Measurements from ENCODE around the gene TPRA1. TPM values are rescaled to one million over a fixed set of nuclear protein-coding genes. Genes with fewer than 3 reads are reported as not detected.

TPRA1 gene
- total and polyA plus RNA-seq, 2 experiments from 2014 or later = 16.7 to 30.4 TPM

- peaks cover 5% of the 10 kb centered on the region; the same call in 1 of the 2 replicates for H3K27me3 ChIP-seq (ENCODE audit: insufficient read depth)
- no peak overlapping the region for H3K27ac ChIP-seq (ENCODE audit: low read depth)
- Mint-ChIP-seq H3K27me3 (ENCODE audit: insufficient read depth, low read depth, poor library complexity) (peaks cover 21% of the 10 kb centered on the region), H3K27ac (no peak overlapping the region), H3K9me3 (no peaks in the 10 kb centered on the region), H3K36me3 (ENCODE audit: low read depth) (peaks cover 2% of the 10 kb centered on the region; the same call in 1 of the 3 replicates), H3K4me3 (peak overlapping the region; percentile 84; the same call in 2 of the 3 replicates), H3K4me1 (peaks cover 23% of the 10 kb centered on the region)
- H3K36me3 ChIP-seq (ENCODE audit: insufficient read depth) = no peaks in the 10 kb centered on the region
- peaks cover 4% of the 10 kb centered on the region; the same call in 1 of the 2 replicates for H4K20me1 ChIP-seq (replicated peaks; ENCODE audit: insufficient read depth)
- peaks cover 13% of the 10 kb centered on the region for H3K4me1 ChIP-seq (ENCODE audit: insufficient read depth)
- peak; percentile 53 for ATAC-seq
- TF ChIP-seq EZH2 (IDR thresholded peaks at IDR 0.05; ENCODE audit: low read depth, unreplicated experiment) (no peak), POLR2AphosphoS5 (IDR thresholded peaks at IDR 0.05; ENCODE audit: low read depth) (no peak; the same call in 1 of the 2 replicates), ZNF114 (CRISPR knock-in tag; IDR thresholded peaks at IDR 0.05) (no peak), STAT1 (IDR thresholded peaks at IDR 0.05; ENCODE audit: unreplicated experiment) (no peak), ZNF462 (CRISPR knock-in tag; IDR thresholded peaks at IDR 0.05) (no peak), CTCF (conservative IDR thresholded peaks at IDR 0.05; ENCODE audit: low read depth in 2 of 2) (no peak), ETS1 (IDR thresholded peaks at IDR 0.05) (no peak), JUNB (IDR thresholded peaks at IDR 0.05; ENCODE audit: unreplicated experiment) (no peak), REST (IDR thresholded peaks at IDR 0.05; ENCODE audit: unreplicated experiment) (no peak), NANOG (IDR thresholded peaks at IDR 0.05; ENCODE audit: borderline replicate concordance) (no peak), ZNF331 (CRISPR knock-in tag; IDR thresholded peaks at IDR 0.05; ENCODE audit: low read depth) (no peak)
- no peak overlapping the region for H2AFZ ChIP-seq
- H3K9me2 ChIP-seq (ENCODE audit: insufficient read depth) = no peaks in the 10 kb centered on the region
- peak; percentile 45 for DNase-seq (ENCODE audit: low spot score)
- H3K4me2 ChIP-seq = peak overlapping the region; percentile 89
- H3F3A ChIP-seq (replicated peaks; ENCODE audit: low read depth) = peaks cover 8% of the 10 kb centered on the region
- peak overlapping the region; percentile 80 for H3K4me3 ChIP-seq
- H3K79me2 ChIP-seq (replicated peaks; ENCODE audit: insufficient read depth) = peaks cover 21% of the 10 kb centered on the region
Measured at GRCh38 chr3:127590282-127590592, 296 bp downstream of the TPRA1 start.
